GM21367 (cell line): ENCODE data around the gene TOPBP1.

Source experiments
- ATAC-seq: cut with Tn5 transposase; IDR thresholded peaks from one replicate; pipeline ENCODE4 v1.9.1; 2021; ENCODE audit not compliant: unreplicated experiment

Gene TOPBP1

GRCh38 chr3:133611534-133611933, 50.2 kb downstream of the TOPBP1 start:
- no peak for ATAC-seq

- ATAC-seq = no peak
Measured at GRCh38 chr3:133610031-133610430, 51.7 kb downstream of the TOPBP1 start.

- ATAC-seq = no peak
Measured at GRCh38 chr3:133608388-133608787, 53.4 kb downstream of the TOPBP1 start.

- no peak for ATAC-seq
Measured at GRCh38 chr3:133607816-133608215, 53.9 kb downstream of the TOPBP1 start.

GRCh38 chr3:133606902-133607301, 54.8 kb downstream of the TOPBP1 start:
- no peak for ATAC-seq

GRCh38 chr3:133606342-133606741, 55.4 kb downstream of the TOPBP1 start:
- ATAC-seq = no peak

GRCh38 chr3:133600572-133601081, 61.1 kb downstream of the TOPBP1 start:
- ATAC-seq = no peak

- ATAC-seq = no peak
Measured at GRCh38 chr3:133599280-133599679, 62.5 kb downstream of the TOPBP1 start.

- ATAC-seq = no peak
Measured at GRCh38 chr3:133598405-133598804, 63.3 kb downstream of the TOPBP1 start.

- no peak for ATAC-seq
Measured at GRCh38 chr3:133595341-133595740, 66.4 kb downstream of the TOPBP1 start.

- no peak for ATAC-seq
Measured at GRCh38 chr3:133593243-133593642, 68.5 kb downstream of the TOPBP1 start.

- ATAC-seq = no peak
Measured at GRCh38 chr3:133592843-133593242, 68.9 kb downstream of the TOPBP1 start.

- ATAC-seq = no peak
Measured at GRCh38 chr3:133591271-133591742, 70.4 kb downstream of the TOPBP1 start.

GRCh38 chr3:133589503-133589902, 72.2 kb downstream of the TOPBP1 start:
- no peak for ATAC-seq

- no peak for ATAC-seq
Measured at GRCh38 chr3:133588784-133589465, 72.8 kb downstream of the TOPBP1 start.

GRCh38 chr3:133588035-133588434, 73.7 kb downstream of the TOPBP1 start:
- no peak for ATAC-seq

- ATAC-seq = no peak
Measured at GRCh38 chr3:133583396-133583795, 78.3 kb downstream of the TOPBP1 start.

- no peak for ATAC-seq
Measured at GRCh38 chr3:133578548-133579191, 83.1 kb downstream of the TOPBP1 start.

- no peak for ATAC-seq
Measured at GRCh38 chr3:133576169-133576568, 85.6 kb downstream of the TOPBP1 start.

GRCh38 chr3:133575086-133575485, 86.7 kb downstream of the TOPBP1 start:
- no peak for ATAC-seq

- ATAC-seq = peak; percentile 33
Measured at GRCh38 chr3:133574260-133574881, 87.4 kb downstream of the TOPBP1 start.

GRCh38 chr3:133573629-133574194, 88.0 kb downstream of the TOPBP1 start, which contains the start of gene CDV3:
CDV3 (plus strand) TSS chr3:133573686; CDS start chr3:133574045, 359 bp downstream.
- ATAC-seq = peak; percentile 15
